ENCODE results near the gene PLCD3.
A peak's percentile ranks its signal among the peaks of the same experiment; 100 is the strongest.

Gene PLCD3

DNA sequence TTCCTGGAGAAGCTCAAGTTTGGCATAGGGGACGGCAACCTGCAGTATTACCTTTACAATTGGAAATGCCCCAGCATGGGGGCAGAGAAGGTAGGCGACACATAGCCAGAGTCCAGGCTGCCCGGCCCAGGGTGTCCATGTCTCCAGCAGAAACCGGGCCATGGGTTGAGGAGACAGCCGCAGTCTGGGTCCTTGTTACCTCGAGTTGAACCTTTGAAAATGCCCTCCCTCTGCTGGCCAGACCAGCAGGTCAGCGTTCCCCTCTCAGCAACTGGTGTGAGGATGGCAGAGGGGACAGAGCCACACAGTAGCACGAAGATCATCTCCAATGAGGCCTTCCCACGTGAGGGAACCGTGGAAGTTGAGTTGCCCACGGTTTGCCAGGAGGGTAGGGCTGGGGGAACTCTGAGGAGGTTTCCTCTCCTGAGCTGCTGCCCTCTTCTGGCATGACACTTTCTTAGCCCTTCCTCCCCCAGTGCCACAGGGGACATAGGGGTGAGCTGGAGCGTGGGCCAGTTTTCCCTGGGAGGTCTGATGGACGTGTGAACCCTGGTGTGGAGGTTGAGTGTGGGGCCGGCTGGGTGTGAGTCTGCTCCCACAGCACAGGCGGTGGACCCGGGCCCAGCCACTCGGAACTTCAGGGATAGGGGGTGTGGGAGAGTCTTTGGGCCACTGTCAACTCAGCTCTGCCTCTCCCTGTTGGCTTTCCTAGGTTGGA is 27.2 kb downstream of the PLCD3 start:
- DNase-seq (ENCODE audit: low read depth in 1 of 2, low spot score in 1 of 2) = no peak

DNA sequence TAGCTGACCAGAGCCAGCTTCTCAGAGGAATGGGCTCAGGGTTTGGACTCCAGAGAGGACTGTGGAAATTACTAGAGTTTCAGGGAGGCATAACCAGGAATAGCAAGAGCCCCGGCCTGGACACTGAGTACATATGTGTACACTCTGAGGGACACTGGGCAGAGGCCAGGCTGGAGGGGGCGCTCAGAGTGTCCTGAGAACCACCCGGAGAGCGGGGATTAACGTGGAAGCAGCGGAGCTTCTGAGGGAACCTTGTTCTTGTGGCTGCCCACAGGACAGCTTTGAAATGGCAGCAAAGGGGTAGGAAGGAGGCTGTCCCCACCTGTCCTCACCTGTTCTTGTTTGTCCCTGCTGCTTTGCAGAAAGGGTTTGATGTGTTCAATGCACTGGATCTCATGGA is 27.8 kb downstream of the PLCD3 start:
- DNase-seq (ENCODE audit: low read depth in 1 of 2, low spot score in 1 of 2) = no peak

DNA sequence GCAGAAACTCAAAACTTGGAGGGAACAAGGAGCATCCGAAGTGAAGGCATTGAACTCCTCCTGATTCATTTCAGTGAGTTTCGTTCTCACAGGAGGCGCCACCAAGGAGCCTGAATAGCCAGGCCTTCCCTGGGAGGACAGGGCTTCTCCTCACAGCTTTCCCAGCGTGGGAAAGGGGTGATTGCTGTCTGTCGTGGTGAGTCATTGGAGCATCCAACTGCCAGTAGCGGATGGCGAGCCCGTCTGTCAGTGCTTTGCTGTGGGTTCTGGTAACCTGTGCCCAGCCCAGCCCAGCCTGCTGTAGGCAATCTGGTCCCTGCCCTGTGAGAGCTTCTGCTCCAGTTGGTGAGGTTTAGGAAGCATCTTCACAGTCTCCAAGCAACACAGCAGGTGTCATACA is 28.3 kb downstream of the PLCD3 start:
- DNase-seq (ENCODE audit: low read depth in 1 of 2, low spot score in 1 of 2) = no peak

DNA sequence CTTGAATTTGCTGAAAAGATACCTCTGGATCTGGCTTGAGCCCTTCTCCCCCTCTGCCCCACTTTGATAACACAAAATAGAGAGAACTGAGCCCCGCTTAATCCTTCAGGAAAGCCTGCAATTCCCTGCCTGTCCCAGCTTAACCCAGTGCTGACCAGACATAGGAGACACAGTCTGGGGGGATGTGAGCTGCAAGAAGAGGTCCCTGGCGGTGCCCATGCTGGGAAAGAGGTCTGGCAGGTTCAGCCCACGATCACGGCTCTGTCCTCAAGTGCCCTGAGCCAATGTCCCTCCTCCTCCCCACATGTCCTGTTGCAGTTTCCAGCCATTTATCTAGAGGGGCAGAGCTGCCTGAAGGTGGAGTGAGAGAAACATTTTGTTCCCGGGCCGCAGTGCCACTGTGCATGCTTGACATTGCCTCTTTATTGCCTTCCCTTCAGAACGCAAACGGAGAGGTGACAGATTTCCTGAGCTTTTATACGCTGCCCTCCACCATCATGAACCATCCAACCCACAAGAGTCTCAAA is 29.0 kb downstream of the PLCD3 start:
- no peak for DNase-seq (ENCODE audit: low read depth in 1 of 2, low spot score in 1 of 2)

DNA sequence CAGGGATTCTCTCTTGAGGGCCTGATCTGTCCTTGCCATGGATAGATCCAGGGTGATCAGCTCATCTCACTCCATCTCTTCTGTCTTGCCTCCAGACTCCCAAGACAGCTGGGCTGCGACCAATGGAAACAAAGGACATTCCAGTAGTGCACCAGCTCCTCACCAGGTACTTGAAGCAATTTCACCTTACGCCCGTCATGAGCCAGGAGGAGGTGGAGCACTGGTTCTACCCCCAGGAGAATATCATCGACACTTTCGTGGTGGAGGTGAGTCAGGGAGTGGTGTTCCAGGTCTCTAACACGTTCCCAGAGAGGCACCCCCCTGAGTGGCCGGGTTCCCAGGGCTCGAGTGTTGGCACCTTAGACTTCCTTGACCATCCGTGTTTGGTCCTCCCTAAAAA is 29.5 kb downstream of the PLCD3 start:
- DNase-seq (ENCODE audit: low read depth in 1 of 2, low spot score in 1 of 2) = no peak

DNA sequence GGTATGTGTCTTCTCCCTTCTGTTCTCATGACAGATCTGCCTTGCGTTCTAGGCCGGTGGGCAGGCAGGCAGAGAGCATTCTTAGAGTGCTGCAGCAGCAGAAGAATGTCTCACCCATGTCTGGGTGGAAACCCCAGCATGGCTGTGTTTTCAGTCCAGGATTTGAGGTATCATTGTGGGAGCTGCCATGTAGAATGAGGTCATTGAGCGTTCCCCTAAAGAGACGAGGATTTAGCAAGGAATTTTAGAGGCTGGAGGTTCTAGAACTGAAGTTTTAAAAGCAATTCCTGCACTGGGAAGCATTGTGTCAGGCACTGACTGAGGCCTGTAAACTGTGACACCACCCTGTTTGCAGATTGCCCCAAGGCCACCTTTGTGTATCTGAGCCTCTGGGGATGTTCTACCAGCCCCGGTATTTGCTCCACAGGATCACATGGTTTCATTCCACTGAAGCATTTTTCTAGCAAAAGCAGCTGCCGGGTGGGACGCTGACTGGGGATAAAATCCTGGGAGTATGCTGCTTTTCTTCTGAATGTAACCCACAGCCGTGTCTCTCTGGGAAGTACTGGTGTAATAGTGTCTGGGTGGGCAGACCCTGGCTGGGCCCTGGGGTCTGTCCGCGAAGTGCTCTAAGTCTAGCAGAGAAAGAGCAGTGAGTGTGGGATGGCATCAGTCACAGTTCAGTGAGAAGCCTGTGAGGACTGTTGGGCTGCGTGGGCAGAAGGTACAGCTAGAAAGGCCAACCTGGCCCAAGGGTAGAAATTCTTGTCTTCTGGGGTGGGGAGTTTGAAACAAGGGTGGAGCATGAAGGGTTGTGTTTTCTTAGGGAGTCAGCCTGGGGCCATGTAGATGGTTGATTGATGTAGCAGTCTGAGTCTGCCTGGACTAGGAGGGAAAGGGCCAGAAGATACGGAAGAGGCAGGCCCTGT is 30.2 kb downstream of the PLCD3 start:
- no peak for DNase-seq (ENCODE audit: low read depth in 1 of 2, low spot score in 1 of 2)

DNA sequence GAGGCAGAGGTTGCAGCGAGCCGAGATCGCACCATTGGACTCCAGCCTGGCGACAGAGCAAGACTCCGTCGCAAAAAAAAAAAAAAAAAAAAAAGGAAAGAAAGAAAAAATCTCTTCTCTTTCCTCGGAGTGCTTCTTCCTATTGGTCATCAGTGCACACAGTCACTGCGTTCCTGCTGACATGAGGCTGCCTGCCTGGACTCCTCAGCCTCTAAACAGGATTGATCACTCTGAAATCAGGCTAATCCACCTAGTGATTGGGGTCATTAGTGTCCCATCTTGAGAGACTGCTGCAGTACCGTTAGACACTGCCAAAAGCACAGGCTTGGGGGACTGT is 30.8 kb downstream of the PLCD3 start:
- no peak for DNase-seq (ENCODE audit: low read depth in 1 of 2, low spot score in 1 of 2)

DNA sequence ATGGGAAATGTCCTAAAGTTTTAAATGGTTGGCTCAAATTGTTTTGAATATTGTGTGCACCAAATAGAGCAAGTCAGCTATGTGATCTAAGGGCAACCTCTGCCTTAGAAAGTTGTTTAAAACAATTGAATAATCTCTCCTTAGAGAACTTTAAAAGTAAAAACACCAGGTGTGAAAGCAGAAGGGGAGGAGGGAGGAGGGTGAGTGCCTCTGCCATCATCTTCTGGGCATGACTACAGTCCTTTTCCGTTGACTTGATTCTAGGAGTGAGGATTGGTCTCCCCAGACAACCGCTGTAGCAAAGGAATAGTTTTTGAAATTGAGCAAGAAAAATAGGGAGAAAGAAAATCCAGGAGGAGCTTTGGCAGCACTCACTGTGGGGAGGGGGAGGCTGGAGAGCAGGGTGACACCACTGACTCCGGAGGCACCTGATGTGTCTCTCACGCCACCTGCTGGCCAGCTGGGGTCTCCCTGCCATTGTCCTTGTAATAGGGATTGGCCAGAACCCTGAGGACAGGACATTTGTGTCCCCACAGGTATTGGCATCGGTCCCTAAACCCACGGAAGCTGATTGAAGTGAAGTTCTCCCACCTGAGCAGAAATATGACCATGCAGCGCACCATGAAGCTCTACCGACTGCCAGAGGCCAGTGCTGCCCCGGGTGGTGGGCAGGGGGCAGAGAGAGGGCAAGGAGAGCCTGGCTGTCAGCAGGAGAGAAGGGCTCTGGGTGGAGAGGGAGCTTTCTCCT is 33.3 kb downstream of the PLCD3 start:
- DNase-seq (ENCODE audit: low read depth in 1 of 2, low spot score in 1 of 2) = peak; percentile 52 to 53

DNA sequence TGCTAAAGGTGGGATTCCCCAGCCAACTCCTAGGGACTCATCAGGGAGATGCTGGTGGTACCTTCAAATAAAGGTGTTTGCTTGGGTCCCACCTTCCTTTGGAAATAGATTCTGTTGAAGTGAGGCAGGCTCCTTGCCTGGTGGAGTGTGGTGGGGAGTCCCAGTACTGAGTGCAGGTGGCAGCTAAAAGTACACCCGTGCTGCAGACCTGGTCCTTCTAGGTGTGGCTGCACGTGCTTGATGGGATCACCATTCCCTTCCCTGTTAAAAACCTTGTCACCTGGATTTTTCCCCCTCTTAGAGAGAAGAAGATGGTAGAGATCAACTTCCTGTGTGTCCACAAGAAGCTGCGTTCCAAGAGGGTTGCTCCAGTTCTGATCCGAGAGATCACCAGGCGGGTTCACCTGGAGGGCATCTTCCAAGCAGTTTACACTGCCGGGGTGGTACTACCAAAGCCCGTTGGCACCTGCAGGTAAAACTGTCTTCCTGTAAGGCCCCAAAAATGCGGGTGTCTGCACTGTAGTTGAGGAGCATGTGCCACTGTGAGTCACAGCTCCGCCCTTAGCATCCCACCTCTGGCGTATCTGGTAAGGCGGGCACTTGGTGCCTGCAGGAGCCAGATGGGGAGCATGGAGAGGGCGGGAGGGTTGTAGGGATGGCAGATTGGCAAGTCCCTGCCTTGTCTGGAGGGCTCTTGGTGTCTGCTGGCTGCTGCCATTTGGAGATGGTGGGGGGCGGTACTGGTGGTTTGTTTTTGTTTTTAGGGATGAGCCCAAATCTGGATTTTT is 34.0 kb downstream of the PLCD3 start:
- DNase-seq (ENCODE audit: low read depth in 1 of 2, low spot score in 1 of 2) = no peak

DNA sequence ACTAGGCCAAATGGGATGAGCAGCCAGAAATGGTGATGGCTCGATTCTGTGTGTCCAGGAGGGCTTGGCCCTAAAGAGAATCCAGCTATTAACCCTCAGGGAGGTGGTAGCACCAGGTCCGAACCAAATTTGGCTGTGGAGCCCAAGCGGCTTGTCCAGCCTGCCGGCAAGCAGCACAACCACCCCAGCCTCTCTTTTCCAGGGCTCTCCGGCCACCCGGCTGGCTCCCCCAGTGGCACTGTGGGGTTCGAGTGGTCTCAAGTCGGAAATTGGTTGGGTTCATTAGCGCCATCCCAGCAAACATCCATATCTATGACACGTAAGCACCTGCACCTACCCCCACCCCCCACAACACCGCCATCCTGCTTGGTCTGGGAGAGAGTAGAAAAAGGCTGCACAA is 35.4 kb downstream of the PLCD3 start:
- DNase-seq (ENCODE audit: low read depth in 1 of 2, low spot score in 1 of 2) = no peak

DNA sequence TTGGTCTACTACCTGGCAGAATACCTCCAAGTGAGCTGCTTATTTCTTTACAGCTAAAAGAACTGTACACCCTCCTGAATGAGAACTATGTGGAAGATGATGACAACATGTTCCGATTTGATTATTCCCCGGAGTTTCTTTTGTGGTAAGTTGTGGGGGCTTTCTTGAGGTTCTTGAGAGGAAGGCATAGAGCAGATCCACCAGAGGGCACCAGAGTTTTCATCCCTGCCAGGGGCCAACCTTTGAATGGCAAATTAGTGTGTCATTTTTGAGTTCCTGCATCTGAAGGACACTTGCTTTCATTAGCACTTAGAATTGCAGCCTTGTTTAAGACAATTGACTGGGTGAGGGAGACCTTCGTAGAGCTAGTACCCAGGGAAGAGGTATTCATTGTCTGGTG is 36.2 kb downstream of the PLCD3 start:
- DNase-seq (ENCODE audit: low read depth in 1 of 2, low spot score in 1 of 2) = no peak

DNA sequence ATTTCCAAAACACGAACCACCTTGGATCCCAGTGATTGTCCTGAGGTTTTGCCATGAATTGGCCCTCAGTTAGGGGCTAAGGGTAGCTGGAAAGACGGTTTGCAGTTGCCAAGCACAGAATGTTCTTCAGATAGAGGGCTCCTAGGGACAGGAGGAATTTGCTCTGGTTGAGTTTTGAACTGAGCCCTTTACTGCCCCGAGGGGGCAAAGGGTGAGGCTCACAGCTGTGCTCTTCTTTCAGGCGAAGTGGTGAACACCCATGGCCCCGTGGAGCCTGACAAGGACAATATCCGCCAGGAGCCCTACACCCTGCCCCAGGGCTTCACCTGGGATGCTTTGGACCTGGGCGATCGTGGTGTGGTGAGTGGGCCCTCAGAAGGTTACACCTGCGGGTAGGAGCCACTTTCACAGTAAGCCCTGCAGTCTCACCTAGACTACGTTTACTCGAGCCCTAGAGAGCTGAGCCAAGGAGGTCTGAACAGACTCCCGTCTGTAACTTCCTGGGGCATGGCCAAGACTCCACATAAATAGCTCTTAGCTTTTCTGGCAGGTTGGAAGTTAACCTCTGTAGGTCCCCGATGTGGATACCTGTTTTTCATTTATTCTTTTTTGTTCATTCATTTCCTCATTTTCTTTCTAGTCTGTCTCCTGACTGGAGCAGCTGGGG is 38.7 kb downstream of the PLCD3 start:
- DNase-seq (ENCODE audit: low read depth in 1 of 2, low spot score in 1 of 2) = no peak

DNA sequence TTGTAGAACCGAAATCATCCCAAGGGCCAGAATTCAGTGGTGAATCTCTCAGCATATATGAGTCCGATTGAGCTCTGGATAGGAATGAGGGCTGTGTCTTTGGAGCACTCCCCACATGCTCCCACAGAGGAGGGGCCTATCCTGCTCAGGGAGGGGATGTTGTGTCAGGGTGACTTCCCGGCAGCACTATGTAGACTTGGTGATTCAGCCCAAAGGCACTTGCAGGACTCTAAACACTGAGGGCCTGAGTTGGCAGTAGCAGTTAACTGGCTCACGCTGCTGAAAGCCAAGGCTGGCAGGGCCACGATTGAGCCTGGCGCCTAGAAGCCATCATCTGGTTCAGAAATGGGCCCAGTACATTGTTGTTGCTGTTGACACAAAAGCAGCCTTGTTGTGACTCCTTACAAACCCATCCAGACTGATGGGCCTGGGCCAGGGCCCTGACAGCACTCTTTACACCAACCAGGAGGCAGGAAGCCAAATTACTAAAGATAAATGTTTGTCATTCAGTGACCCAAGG is 39.3 kb downstream of the PLCD3 start:
- no peak for DNase-seq (ENCODE audit: low read depth in 1 of 2, low spot score in 1 of 2)

DNA sequence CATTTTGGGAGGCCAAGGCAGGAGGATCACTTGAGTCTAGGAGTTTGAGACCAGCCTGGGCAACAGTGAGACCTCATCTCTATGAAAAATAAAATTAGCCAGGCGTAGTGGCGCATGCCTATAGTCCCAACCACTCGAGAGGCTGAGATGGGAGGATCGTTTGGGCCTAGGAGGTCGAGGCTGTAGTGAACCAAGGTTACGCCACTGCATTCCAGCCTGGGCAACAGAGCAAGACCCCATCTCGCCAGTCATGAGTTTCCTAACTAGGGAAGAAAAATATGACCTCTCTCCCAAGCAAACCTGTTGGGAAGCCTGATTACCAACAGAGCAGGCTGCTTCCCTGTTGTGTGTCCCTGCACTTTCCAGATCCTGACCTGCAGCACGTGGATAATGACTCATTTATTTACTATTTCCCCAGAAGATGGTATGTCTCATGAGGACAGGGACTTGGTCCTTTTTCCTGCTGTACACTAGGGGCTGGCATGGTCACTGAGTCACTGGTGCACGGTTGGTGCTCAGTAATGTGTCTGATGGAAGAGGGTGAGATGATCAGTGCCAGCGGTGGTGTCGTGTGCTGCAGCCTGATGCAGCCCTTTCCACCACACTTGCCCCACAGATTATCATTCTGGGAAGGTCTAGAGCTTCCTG is 40.4 kb downstream of the PLCD3 start:
- DNase-seq (ENCODE audit: low read depth in 1 of 2, low spot score in 1 of 2) = no peak

DNA sequence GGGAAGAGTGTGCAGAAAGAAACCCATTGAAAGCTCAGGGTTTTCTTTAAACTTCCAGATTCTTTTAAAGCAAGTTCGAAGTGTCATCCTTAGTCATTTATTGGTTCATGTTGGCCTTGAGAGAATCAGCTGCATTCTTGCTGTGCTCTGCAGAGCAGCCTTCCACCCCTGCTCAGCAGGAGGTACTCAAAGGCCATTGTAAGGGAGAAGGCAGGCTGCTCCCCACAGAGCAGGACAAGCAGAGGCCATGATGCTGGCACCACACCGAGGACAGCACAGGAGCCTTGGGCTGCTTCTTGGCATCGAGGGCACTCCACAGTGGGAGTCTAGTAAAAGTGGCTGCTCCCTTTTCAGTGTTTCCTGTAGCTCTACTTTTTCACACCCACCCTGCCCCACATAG is 41.6 kb downstream of the PLCD3 start:
- no peak for DNase-seq (ENCODE audit: low read depth in 1 of 2, low spot score in 1 of 2)

DNA sequence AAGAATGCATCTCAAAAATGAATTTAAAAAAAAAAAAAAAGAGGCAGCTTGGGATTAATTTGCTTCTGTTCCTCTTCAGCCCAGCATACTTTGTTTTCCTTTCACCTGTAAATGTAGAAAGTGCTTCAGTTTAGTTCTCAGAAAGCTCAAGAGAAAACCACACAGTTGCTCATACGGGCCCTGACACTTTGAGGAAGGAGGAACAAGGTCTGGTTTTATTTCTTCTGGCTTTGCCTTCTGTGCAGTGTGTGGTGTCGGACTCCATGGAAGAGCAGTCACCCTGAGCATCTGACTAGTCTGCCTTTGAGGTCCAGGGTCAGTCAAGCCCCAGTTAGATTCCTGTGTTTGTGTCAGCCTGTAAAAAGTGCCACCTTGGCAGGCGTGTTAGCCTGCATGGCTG is 43.6 kb downstream of the PLCD3 start:
- DNase-seq (ENCODE audit: low read depth in 1 of 2, low spot score in 1 of 2) = no peak

DNA sequence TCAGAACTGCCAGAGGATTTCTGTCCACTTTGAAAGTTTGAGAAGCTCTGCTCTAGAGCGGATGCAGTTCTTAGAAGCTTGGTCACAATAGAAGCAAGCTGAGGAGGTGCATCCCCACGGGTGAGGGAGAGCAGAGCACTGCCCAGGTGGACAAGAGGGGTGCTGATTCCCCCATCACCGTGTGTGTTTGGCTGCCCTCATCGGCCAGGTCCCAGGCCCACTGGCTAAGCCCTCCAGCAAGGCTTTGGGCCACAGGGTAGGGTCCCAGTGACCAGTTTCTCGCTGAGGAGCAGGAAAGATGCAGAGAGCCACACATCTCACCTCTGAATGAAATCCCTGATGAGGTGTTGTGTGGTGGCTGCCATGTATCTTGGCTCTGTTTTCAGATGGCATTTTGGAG is 44.3 kb downstream of the PLCD3 start:
- no peak for DNase-seq (ENCODE audit: low read depth in 1 of 2, low spot score in 1 of 2)

DNA sequence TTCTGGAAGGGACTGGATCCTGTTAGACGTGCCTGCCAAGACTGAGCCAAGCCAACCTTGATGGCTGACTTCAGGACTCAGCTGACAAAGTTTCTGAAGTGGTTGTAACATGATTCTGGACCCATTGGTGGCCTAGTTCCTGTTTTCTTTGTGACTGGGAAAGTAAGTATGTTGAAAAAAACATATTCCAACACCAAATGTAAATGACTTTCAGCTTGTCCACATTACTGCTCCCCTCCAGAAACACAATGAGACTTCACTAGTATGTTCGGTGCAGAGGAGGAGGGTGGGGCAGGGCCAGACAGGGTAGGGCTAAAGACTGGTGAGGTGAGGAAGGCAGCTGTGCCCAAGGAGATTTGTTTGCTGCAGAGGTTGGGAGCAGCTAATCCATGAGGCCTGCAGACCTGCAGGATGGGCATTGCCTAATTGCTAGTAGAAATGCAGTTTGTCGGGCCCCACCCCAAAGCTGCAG is 44.8 kb downstream of the PLCD3 start:
- no peak for DNase-seq (ENCODE audit: low read depth in 1 of 2, low spot score in 1 of 2)

DNA sequence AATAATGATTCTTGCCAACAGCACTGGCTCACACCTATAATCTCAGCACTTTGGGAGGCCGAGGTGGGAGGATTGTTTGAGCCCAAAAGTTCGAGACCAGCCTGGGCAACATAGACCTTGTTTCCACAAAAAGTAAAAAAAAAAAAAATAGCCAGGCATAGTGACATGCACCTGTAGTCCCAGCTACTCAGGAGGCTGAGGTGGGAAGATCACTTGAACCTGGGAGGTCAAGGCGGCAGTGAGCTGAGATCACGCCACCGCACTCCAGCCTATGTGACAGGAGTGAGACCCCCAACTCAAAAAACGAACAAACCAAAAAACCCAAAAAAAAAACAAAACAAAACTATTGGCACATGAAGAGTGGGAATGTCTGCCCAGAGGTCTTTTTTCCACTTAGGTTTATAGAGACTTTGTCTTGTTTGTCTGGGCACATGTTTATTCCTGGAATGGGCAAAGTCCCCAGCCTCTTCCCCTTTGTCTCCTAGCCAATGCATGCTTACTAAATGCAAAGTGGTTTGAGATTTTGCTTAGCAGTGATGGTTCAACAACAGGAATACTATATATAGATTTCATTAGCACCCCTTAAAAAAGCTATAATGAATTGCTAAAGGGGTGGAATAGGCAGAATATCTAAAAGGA is 45.3 kb downstream of the PLCD3 start:
- no peak for DNase-seq (ENCODE audit: low read depth in 1 of 2, low spot score in 1 of 2)

Measured in activated T-helper 1 cell treated with anti-CD3 and anti-CD28 coated beads, Interleukin-2, amount 50 U/mL, for 16 hours (primary cell).